Measurements from ENCODE around the gene SNRK.

Gene SNRK

GRCh38 chr3:43335799-43336198, 49.5 kb downstream of the SNRK start:
- no peak overlapping the region for H3K4me3 ChIP-seq (ENCODE audit: low read length)
- no peak for TF ChIP-seq ZNF274 (IDR thresholded peaks at IDR 0.05; ENCODE audit: low read depth, low read length)

DNA sequence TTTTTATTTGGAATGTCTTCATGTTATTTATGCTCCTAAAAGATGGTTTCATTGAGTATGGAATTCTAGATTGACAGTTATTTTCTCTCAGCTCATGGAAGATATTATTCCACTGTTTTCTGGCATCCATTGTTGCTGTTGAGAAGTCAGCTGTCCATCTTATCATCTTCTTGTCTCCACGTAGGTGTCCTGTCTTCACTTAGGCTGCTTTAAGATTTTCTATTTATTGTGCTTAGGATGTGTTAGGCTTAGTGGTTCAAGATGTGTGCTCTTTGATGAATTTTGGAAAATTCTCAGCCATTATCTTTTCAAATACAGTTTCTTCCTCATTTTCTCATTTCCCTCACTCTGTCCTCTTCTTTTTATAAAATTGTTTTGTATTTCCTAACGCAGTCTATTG, 52.0 kb downstream of the SNRK start:
- TF ChIP-seq ZNF274 (IDR thresholded peaks at IDR 0.05; ENCODE audit: low read depth, low read length) = no peak
- no peak overlapping the region for H3K4me3 ChIP-seq (ENCODE audit: low read length)

- no peak for TF ChIP-seq ZNF274 (IDR thresholded peaks at IDR 0.05; ENCODE audit: low read depth, low read length)
- H3K4me3 ChIP-seq (ENCODE audit: low read length) = no peak overlapping the region
Observed at GRCh38 chr3:43340403-43340802, 54.1 kb downstream of the SNRK start.

DNA sequence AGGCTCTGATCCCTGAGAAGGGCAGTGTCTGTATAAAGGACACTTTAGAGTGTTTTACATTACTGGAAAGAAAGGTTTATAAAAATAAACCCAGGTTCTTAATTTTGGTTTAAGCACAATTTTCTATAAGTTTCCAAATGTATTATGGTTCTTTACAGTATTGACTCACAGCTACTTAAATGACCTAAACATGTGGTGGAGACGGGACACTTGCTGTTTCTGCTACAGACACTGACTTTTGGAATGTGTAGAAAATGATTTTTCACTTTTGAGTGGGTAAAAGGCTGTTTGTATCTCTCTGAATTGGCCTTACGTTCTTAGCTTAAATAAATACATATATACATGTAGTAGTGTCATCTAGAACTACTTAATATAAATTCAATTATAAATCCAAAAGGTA, 55.4 kb downstream of the SNRK start:
- no peak for TF ChIP-seq ZNF274 (IDR thresholded peaks at IDR 0.05; ENCODE audit: low read depth, low read length)
- H3K4me3 ChIP-seq (ENCODE audit: low read length) = no peak overlapping the region

DNA sequence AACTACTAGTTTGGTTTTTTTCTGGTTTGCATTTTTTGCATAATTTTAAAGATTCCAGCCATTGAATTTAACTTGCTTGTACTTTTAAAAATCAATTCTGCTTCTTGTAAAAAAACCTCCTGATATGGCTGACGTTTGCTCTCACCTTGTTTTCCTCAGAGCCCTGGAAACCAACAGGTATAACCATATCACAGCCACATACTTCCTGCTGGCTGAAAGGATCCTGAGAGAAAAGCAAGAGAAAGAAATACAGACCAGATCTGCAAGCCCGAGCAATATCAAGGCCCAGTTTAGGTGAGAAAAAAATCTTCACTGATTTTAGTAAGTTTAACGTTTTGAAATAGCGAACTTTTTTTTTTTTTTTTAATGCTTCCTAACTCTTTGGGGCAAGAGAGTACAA, 56.8 kb downstream of the SNRK start:
- TF ChIP-seq ZNF274 (IDR thresholded peaks at IDR 0.05; ENCODE audit: low read depth, low read length) = no peak
- H3K4me3 ChIP-seq (ENCODE audit: low read length) = no peak overlapping the region

GRCh38 chr3:43343815-43344214, 57.5 kb downstream of the SNRK start:
- H3K4me3 ChIP-seq (ENCODE audit: low read length) = no peak overlapping the region
- no peak for TF ChIP-seq ZNF274 (IDR thresholded peaks at IDR 0.05; ENCODE audit: low read depth, low read length)

DNA sequence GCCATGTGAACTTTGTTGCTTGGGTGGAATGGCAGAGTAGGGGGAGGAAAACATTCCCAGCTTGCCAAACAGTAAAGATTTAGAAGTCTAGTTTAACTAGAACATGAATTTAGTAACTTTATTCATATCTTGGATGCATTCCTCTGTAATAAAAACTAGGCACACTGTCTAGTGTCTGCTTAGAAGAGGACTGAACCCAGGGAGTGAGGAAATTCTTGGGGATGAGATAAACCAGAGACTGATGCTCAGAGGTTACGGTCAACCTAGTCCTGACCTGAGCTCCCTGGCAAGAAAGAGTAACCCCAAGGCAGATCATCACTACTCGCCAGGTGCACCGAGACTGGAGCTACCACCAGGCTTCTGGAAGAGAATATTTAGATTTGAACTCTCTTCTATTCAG, 58.2 kb downstream of the SNRK start:
- H3K4me3 ChIP-seq (ENCODE audit: low read length) = no peak overlapping the region
- no peak for TF ChIP-seq ZNF274 (IDR thresholded peaks at IDR 0.05; ENCODE audit: low read depth, low read length)

DNA sequence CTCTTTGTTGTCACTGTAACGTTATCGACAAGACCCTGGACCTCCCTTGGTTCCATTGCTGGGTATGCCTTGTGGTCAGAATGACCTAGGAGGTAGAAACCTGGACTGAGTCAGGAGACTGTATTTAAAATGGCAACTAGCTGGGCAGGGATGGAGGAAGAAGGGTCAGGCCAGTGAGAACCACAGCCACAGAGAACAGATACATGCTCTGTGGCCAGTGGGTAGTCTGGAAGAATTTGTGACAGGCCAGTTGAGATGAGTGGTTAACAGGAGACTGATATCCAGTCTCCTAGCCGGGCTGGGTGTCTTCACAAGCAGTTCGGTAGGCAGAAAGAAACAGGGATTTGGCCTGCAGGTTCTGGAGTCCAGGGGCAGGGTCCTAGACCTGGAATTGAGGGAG, 58.9 kb downstream of the SNRK start:
- no peak for TF ChIP-seq ZNF274 (IDR thresholded peaks at IDR 0.05; ENCODE audit: low read depth, low read length)
- H3K4me3 ChIP-seq (ENCODE audit: low read length) = no peak overlapping the region

DNA sequence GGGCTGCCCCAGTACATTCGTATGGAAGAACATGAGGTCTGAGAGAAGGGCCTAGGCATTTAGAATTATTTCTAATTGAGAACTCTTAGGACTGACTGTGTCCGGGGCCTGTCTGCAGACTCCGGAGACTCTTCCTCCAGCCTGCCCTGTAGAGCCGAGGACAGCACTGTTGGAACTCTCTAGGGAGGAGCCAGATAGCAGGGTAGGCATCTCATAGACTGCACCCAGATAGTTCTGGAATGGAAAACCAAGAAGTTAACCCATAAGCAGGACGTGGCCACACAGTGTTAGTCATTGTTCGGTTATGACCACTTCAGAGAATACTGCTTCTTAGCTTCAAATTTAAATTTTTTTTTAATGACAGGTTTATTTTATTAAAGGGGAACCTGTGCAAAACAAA, 59.5 kb downstream of the SNRK start:
- H3K4me3 ChIP-seq (ENCODE audit: low read length) = no peak overlapping the region
- TF ChIP-seq ZNF274 (IDR thresholded peaks at IDR 0.05; ENCODE audit: low read depth, low read length) = no peak

GRCh38 chr3:43346978-43347749, 60.8 kb downstream of the SNRK start:
- H3K4me3 ChIP-seq (ENCODE audit: low read length) = no peak overlapping the region
- TF ChIP-seq ZNF274 (IDR thresholded peaks at IDR 0.05; ENCODE audit: low read depth, low read length) = no peak

- no peak overlapping the region for H3K4me3 ChIP-seq (ENCODE audit: low read length)
- TF ChIP-seq ZNF274 (IDR thresholded peaks at IDR 0.05; ENCODE audit: low read depth, low read length) = no peak
Observed at GRCh38 chr3:43347774-43348173, 61.4 kb downstream of the SNRK start.

DNA sequence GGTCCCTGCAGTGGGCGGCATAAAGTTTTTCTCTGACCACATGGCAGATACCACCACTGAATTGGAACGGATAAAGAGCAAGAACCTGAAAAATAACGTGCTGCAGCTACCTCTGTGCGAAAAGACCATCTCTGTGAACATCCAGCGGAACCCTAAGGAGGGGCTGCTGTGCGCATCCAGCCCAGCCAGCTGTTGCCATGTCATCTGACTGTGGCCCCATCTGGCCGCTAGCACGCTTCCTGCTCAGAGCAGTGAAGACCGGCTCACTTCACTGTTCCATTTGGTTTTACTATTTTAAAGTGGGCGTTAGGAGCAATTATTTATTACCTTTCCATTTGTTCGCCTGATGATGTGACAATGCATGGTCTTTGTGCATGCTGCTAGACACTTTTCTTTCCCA, 62.0 kb downstream of the SNRK start:
- TF ChIP-seq ZNF274 (IDR thresholded peaks at IDR 0.05; ENCODE audit: low read depth, low read length) = no peak
- no peak overlapping the region for H3K4me3 ChIP-seq (ENCODE audit: low read length)

- no peak overlapping the region for H3K4me3 ChIP-seq (ENCODE audit: low read length)
- no peak for TF ChIP-seq ZNF274 (IDR thresholded peaks at IDR 0.05; ENCODE audit: low read depth, low read length)
Observed at GRCh38 chr3:43348852-43349574, 62.7 kb downstream of the SNRK start.

DNA sequence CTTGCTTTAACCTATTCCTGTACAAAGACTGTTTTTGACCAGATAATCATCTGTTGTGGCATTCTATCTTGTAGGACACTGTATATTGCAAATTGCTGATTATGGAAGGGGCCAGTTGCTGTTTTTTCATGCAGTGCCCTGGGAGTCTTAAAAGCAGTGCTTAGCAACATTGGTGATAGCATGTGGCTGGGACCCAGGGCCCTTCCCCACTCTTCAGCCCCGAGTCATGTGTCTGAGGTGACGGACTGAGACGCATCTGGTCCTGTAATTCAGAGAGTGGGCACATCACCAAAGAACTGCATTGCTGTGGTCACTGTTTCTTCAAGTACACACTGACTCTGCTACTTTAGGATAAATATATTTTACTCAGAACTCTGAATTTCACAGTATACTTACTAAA, 63.4 kb downstream of the SNRK start:
- H3K4me3 ChIP-seq (ENCODE audit: low read length) = no peak overlapping the region

DNA sequence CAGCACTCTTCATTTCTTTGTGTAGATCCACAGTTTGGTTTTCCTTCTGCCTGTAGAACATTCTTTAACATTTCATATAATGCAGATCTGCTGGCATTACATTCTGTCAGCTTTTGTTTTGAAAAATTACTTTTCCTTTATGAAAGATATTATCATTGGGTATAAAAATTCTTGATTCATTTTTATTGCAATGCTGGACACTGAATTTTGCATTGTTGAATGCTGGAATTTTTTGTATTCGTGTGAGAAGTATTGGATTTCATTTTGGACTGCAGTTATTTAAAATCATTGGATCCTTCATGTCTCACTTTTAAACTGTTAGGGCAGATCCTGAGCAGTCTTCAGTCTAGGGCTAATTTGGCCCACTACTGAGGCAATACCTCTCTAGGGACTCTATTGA, 67.1 kb downstream of the SNRK start:
- TF ChIP-seq ZNF274 (IDR thresholded peaks at IDR 0.05; ENCODE audit: low read depth, low read length) = no peak
- H3K4me3 ChIP-seq (ENCODE audit: low read length) = no peak overlapping the region

More for the DNA sequence above, 63.4 kb downstream of the SNRK start:
- no peak for TF ChIP-seq ZNF274 (IDR thresholded peaks at IDR 0.05; ENCODE audit: low read depth, low read length)

All from GM08714 (cell line).